Activated T-cell treated with anti-CD3 and anti-CD28 coated beads, Interleukin-2, amount 50 U/mL, for 4 hours (primary cell): ENCODE measurements around the gene SFN. TPM values are rescaled to one million over a fixed set of nuclear protein-coding genes. Genes with fewer than 3 reads are reported as not detected.
"Not testable (repeated sequence)": the region's sequence is repeated elsewhere in the genome, so short reads cannot be mapped to it uniquely, and the experiment has no call there.

Experiments used
- ATAC-seq, 2 donors: fragments of 200-7000 bp; cut with Tn5 transposase; one replicate each; pipeline ENCODE4 v1.10.0; 2021
- DNase-seq: peaks from one replicate; pipeline ENCODE4 v3.0.0-alpha.2; 2020
- H3K27me3 Mint-ChIP-seq: one replicate; pipeline ENCODE4 v1.8.0; 2021; ENCODE audit warnings: low read depth, mixed read lengths
- H3K36me3 Mint-ChIP-seq: one replicate; pipeline ENCODE4 v1.8.0; 2022; ENCODE audit warnings: mixed read lengths; ENCODE audit not compliant: insufficient read depth
- H3K4me1 Mint-ChIP-seq: one replicate; pipeline ENCODE4 v1.8.0; 2021; ENCODE audit warnings: low read depth, mixed read lengths
- H3K4me3 Mint-ChIP-seq: one replicate; pipeline ENCODE4 v1.8.0; 2021; ENCODE audit warnings: mild to moderate bottlenecking, moderate library complexity, mixed read lengths
- H3K9me3 Mint-ChIP-seq: one replicate; pipeline ENCODE4 v1.8.0; 2021; ENCODE audit warnings: mixed read lengths
- total RNA-seq, 3 donors: library from RNA; stranded (reverse); gene quantifications; one replicate each; pipeline ENCODE4 v1.2.1, GENCODE V29; 2021

Gene SFN
- total RNA-seq, 3 donors from 2014 or later: 0.19 to 0.61 (median 0.24) TPM

DNA sequence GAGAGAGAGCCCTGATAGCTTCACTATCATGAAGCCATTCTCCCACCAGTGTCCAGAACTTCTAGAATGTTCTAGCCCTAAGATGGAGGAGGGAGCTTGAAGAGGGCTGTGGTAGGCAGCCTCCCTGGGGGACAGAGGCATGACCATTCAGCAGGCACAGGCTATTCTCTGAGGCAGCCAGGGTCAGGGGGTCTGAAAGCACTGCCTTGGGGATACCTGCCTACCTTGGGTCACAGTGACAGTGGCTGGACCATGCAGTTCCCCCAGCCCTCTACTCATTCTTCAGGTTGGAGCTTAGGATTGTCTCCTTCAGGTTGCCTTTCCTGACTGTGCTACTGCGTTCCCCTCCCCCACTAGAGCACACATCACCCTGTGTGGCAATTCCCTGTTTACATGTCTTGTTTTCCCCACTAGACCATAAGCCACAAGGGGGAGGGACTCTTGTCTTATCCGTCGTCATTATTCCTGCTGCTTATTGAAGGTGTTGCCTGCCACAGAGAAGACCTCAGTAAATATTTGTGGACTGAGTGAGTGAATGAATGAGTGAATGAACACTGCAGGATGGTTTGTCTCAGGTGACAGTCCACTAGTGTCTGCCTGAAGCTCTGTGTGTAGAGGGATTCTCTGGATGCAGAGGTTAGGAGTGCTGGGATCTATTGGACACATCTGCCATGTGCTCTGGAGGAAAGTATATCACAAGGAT lies 31.3 kb upstream of the SFN start:
- H3K36me3 Mint-ChIP-seq: peaks cover 43% of the 10 kb centered on the region
- no peaks in the 10 kb centered on the region for H3K27me3 Mint-ChIP-seq
- H3K4me3 Mint-ChIP-seq: peak overlapping the region; percentile 37
- DNase-seq (no peak), ATAC-seq (no peak)
- no peaks in the 10 kb centered on the region for H3K9me3 Mint-ChIP-seq
- peaks cover 73% of the 10 kb centered on the region for H3K4me1 Mint-ChIP-seq

DNA sequence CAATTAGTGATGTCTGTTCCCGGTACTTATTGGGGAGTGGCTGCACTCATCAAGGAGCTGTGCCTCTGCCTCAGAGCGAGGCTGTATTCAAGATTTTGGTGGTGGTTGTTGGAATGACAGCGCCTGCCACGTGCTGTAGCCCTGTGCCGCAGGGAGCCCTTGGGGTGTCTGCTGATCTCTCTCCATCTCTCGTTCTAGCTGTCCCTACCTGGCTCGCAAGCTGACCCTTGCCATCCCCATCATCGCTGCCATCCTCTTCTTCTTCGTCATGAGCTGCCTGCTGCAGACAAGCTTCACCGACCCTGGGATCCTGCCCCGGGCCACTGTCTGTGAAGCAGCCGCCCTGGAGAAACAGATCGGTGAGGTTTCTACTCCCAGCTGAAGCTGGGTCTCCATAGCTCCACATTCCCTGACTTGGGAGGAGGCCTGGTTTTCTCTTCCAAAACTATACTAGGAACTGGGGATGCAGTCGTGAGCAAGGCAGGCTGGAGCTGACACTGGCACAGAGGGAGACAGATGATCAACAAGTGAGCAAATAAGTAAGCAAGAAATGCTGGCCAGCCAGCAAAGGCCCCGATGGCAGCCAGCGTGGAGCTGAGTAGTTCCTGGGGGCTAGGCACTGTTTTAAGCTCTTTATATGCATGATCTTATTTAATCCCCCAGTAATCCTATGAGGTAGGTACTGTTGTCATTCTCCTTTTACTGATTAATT lies 30.5 kb upstream of the SFN start:
- Mint-ChIP-seq H3K9me3 (no peaks in the 10 kb centered on the region), H3K36me3 (peaks cover 43% of the 10 kb centered on the region), H3K4me3 (peak overlapping the region; percentile 52), H3K4me1 (peaks cover 71% of the 10 kb centered on the region), H3K27me3 (no peaks in the 10 kb centered on the region)
- no peak for DNase-seq
- ATAC-seq: no peak

DNA sequence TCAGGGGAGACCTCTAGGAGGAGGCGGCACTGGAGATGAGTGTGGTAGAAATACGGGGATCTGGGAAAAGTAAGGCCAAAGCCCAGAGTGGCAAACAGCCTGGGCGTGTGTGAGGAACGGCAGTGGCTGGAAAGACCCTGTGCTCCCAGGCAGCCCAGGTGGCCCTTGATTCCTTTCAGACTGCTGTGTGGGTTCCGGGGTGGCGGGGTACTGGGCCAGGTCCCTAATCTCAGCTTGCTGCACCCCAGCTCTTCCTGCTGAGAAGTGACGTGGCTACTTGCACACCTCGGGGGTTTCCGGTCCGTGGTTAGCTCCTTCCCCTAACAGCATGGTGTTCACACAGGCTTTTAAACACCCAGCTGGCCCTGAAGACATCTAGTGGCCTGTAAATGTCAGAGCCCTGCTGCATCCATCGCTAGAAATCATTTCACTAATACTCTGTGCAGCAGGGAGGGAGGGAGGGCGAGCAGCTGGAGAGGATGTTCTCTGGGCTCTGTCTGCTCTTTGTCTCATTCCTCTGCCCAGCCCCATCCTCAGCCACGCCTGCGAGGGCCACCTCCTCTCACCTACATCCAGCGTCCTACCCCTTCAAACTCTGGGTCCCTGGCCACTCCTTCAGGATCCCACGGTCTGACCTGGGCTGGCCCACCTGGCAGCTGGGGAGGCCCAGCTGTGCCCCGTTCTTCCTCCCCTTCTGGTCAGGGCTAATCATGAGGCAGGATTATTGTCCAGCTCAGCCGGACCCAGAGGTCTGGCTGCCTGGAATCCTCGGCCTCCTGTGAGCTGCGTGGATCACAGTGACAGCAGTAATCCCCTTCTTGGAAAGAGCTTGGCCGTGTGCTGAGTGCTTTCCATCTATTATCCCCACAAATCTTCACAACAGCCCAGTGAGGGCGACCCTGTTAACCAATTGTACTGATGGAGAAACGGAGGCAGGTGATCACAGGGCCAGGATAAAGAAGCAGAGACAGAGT lies 29.2 kb upstream of the SFN start:
- no peaks in the 10 kb centered on the region for H3K27me3 Mint-ChIP-seq
- peaks cover 47% of the 10 kb centered on the region for H3K36me3 Mint-ChIP-seq
- peak; percentile 82 for DNase-seq
- H3K9me3 Mint-ChIP-seq: no peaks in the 10 kb centered on the region
- H3K4me1 Mint-ChIP-seq: peaks cover 70% of the 10 kb centered on the region
- H3K4me3 Mint-ChIP-seq: peak overlapping the region; percentile 52
- peak; percentile 89 to 94 for ATAC-seq

DNA sequence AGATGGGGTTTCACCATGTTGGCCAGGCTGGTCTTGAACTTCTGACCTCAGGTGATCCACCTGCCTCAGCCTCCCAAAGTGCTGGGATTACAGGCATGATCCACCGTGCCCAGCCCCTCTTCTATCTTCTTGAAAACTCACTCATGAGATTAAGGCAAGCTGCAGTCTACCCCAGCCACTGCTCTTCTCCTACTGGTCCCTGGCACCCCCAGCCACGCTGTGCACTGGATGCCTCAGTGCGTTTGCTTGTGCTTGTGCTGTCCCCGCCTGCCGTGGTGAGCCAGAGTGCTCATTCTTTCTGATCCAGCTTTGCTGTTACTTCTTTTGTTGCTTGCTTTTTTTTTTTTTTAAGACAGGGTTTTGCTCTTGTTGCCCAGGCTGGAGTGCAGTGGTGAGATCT lies 25.3 kb upstream of the SFN start:
- Mint-ChIP-seq H3K4me3 (peak overlapping the region; percentile 11), H3K36me3 (peaks cover 29% of the 10 kb centered on the region), H3K4me1 (peaks cover 44% of the 10 kb centered on the region)
- not testable (repeated sequence) for DNase-seq, H3K9me3 Mint-ChIP-seq, ATAC-seq, H3K27me3 Mint-ChIP-seq

DNA sequence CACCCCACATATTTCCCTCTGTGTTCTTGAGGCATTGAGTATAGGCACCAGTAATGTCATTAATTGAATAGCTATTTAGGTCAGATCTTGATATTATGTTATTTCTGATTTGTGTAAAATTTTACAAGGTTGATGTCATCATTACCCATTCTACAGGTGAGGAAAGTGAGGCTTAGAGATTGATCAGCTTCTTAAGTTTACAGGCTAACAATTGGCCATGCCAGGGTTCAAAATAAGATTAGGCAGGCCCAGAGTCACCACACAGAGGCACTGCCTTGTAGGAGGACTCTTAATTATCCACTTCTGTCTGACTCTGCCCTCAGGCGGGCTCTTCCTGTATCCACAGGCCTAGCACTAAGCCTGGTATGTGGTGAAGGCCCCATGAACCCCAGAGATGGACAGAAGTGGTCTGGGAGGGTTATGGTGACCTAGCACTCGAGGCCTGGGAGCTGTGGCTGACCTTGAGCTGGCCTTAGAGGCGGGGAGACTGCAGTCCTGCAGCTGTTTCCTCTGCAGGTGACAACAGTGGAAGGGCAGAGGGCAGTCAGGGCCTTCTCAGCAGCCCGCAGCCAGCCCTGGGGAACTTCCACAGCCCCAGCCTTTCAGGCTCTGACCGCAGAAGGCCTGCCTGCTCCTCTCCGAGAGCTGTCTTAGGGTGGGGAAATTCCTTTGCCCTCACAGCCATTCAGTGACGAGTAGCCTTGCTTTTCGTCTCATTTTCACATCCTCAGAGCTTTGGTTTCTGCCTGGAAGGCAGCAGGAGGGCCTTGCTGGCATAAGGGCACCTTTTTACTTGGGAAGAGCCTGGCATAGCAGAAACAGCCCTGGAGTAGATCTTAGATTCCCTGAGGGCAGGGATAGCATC lies 24.2 kb upstream of the SFN start:
- peaks cover 34% of the 10 kb centered on the region for H3K4me1 Mint-ChIP-seq
- peak; percentile 45 for DNase-seq
- no peaks in the 10 kb centered on the region for H3K27me3 Mint-ChIP-seq
- H3K9me3 Mint-ChIP-seq: no peaks in the 10 kb centered on the region
- H3K4me3 Mint-ChIP-seq: no peak overlapping the region
- peaks cover 24% of the 10 kb centered on the region for H3K36me3 Mint-ChIP-seq
- peak; percentile 97 to 99 for ATAC-seq

DNA sequence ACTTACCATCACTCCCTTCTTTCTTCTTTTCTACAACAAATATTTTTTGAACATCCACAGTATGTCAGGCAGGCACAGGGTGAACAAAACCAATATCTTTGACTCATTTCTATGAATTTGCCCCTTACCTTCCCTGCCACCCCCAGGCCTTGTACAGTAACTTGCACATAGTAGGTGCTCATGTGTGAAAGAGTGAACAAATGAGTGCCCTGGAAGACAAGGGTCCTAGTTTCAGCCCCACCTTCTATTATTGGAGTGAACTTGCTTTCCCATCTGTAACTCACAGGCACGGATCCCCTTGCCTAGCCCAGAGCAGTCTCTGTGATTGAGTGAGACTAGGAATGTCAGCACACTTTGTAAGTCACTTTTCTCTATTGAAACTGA lies 23.6 kb upstream of the SFN start:
- peak; percentile 8 to 12 for ATAC-seq
- Mint-ChIP-seq H3K4me3 (no peak overlapping the region), H3K9me3 (no peaks in the 10 kb centered on the region), H3K27me3 (no peaks in the 10 kb centered on the region), H3K4me1 (peaks cover 27% of the 10 kb centered on the region), H3K36me3 (peaks cover 21% of the 10 kb centered on the region)
- no peak for DNase-seq

DNA sequence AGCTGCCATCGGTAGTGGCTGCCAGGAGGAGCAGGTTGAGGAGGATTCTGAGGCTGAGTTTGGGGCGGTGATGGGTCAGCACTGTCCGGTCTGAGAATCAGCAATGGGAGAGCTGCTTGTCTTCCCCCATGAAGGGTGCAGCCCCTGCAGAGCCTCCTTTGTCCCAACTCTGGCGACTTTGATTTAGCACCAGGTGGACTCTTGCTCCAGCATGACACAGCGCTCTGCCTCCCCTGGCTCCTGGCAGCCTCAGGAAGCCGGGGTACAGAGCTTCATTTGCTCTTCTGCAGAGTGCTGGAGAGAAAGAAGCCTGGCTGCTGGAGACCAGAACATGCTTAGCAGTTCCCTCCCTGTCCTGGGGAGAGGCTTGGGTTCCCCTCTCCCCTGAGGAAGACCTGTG lies 23.2 kb upstream of the SFN start:
- Mint-ChIP-seq H3K4me1 (peaks cover 23% of the 10 kb centered on the region), H3K9me3 (no peaks in the 10 kb centered on the region), H3K36me3 (peaks cover 20% of the 10 kb centered on the region), H3K27me3 (no peaks in the 10 kb centered on the region), H3K4me3 (no peak overlapping the region)
- DNase-seq (no peak), ATAC-seq (no peak)

DNA sequence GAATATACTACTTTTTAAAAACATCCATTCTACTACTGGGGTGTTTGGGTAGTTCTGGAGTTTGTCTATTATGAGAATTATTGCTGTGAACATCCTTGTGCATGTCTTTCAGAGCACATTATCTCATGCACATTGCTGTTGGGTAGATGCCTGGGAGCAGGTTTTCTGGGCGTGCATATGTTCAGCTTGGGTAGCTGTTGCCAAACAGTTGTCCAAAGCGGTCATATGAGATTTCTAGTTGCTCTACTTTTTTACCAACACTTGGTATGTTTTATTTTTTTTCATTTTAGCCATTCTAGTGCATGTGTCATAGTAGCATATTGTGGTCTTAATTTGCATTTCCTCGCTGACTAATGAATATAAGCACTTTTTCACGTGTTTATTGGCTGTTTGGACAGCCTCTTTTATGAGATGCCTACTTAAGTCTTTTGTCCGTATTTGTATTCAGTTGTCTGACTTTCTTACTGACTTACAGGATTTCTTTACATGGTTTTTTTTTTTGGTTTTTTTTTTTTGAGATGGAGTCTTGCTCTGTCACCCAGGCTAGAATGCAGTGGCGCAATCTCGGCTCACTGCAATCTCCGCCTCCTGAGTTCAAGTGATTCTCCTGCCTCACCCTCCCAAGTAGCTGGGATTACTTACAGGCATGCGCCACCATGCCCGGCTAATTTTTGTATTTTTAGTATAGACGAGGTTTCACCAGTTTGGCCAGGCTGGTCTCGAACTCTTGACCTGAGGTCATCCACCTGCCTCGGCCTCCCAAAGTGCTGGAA lies 18.3 kb upstream of the SFN start:
- DNase-seq: no peak
- H3K4me3 Mint-ChIP-seq: no peak overlapping the region
- peaks cover 2% of the 10 kb centered on the region for H3K4me1 Mint-ChIP-seq
- H3K9me3 Mint-ChIP-seq: no peaks in the 10 kb centered on the region
- H3K27me3 Mint-ChIP-seq: no peaks in the 10 kb centered on the region
- H3K36me3 Mint-ChIP-seq: peaks cover 21% of the 10 kb centered on the region
- ATAC-seq: no peak

DNA sequence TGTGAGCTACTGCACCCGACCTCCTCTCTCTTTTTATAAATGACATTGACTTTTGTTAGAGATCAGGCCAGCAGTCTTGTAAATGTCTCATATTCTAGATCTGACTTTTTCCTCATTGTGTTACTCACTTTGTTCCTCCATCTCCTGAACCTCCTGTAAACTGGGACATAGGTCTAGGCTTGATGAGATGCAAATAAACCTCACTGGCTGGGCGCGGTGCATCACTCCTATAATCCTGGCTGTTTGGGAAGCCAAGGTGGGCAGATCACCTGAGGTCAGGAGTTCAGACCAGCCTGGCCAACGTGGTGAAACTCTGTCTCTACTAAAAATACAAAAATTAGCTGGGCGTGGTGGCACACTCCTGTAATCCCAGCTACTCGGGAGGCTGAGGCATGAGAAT lies 15.1 kb upstream of the SFN start:
- DNase-seq, H3K4me3 Mint-ChIP-seq, ATAC-seq, H3K27me3 Mint-ChIP-seq, H3K4me1 Mint-ChIP-seq, H3K9me3 Mint-ChIP-seq: not testable (repeated sequence)
- H3K36me3 Mint-ChIP-seq: peaks cover 39% of the 10 kb centered on the region

DNA sequence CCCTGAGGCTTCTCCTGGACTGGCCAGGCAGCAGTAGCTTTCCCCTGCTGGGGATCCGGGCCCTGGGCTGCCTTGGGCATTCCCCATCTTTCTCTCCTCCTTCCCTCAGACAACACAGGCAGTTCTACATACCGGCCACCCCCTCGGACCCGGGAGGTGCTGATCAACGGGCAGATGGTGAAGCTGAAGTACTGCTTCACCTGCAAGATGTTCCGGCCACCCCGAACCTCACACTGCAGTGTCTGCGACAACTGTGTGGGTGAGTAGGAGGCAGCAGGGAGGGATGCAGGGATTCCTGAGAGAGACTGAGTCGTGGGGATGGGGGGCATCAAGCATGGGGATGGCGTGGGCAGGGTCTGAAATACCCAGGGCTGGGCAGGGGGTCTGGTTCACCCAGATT lies 14.4 kb upstream of the SFN start:
- Mint-ChIP-seq H3K9me3 (no peaks in the 10 kb centered on the region), H3K36me3 (peaks cover 44% of the 10 kb centered on the region)
- no peak for ATAC-seq

DNA sequence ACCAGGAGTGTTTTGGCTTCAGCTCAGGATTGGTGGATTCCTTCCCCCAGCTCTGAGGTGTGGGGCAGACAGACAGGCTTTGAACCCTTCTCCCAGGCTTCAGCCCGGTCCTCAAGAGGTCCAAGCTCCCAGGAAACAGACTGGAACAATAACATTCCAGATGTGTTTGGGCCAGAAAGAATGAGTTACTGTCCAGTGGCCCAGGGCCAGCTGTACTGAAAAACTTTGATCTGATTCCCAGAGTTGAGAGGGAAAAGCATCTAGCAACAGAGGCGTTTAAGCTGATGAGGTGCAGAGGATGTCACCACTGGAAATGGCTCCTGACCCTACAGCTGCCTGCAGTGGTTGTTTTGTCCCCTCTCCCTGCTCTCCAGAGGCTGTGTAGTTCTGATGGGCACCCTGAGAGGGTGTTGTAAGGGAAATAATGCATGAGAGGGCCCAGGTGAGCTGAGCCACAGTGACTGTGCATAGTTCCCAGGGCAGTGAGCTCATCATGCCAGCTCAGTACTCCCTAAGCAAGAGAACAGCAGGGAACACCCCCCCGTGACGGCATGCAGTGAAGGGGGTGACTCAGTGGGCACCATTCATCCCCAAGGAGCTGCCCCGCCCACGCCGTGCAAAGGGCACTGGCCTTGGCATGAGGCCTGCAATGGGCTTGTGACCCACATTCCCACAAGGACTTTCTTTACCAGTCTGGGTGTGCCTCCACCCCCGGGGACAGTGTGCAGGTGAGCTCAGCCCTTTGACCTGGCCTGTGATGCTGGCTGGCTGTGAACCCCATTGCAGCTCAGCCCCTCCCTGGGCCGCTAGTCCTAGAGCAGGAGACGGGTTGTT lies 13.8 kb upstream of the SFN start:
- Mint-ChIP-seq H3K4me1 (no peaks in the 10 kb centered on the region), H3K9me3 (no peaks in the 10 kb centered on the region), H3K4me3 (no peak overlapping the region), H3K36me3 (peaks cover 43% of the 10 kb centered on the region), H3K27me3 (no peaks in the 10 kb centered on the region)
- DNase-seq: no peak
- ATAC-seq: no peak

More for the DNA sequence above, 14.4 kb upstream of the SFN start:
- Mint-ChIP-seq H3K27me3 (no peaks in the 10 kb centered on the region), H3K4me1 (no peaks in the 10 kb centered on the region), H3K4me3 (no peak overlapping the region)
- no peak for DNase-seq

DNA sequence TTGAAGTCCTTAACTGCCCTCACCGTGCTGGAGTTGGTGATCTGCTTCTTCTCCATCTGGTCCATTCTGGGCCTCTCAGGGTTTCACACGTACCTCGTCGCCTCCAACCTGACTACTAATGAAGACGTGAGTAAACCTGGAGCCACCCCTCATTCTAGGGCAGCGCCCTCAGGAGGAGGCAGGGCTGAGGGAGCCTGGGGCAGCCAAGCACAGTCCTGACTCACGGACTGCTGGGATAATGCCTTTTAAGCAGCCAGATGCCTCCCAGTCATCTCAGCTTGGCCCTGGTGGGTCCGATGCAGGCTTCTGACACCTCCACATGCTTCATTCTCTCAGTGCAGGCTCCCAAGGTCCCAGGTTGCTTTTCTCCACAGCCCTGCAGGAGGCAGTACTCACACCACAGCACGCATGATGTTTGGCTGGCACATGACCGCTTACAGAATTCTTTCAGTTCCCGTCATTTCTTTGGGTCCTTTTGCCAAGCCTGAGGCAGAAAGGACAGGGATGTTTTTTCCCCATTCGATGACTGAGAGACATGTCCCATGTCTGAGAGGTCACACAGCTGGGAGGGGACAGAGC lies 11.8 kb upstream of the SFN start:
- Mint-ChIP-seq H3K27me3 (no peaks in the 10 kb centered on the region), H3K4me1 (no peaks in the 10 kb centered on the region), H3K4me3 (no peak overlapping the region), H3K9me3 (no peaks in the 10 kb centered on the region), H3K36me3 (peaks cover 37% of the 10 kb centered on the region)
- no peak for ATAC-seq
- no peak for DNase-seq
